ENCODE data around the gene GCHFR.

GCHFR gene

DNA sequence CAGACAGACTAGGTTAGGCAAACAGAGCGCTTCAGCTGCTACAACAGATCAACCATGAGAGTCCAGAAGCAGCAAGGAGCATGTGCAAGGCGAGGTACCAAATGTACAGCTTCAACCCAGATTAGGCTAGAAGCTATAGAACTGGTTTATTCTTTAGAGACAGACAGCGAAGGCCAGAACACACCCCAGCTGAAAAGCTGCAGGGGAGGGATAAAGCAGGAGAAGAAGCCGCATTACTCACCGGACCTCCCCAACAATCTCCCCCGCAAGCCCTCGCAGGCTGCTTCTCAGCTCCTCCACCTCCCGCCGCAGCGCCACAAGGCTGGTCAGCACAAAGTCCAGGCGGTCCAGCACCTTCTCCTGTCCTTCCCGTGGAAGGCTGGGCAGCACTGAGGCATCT, 12.1 kb upstream of the GCHFR start:
- TF ChIP-seq CTCF (IDR thresholded peaks at IDR 0.05; ENCODE audit: low read depth, low read length, missing control alignments): no peak
- no peak overlapping the region for H3K4me3 ChIP-seq (replicated peaks; ENCODE audit: low read depth, low read length)
- DNase-seq (ENCODE audit: extremely low read depth, low read depth): no peak

DNA sequence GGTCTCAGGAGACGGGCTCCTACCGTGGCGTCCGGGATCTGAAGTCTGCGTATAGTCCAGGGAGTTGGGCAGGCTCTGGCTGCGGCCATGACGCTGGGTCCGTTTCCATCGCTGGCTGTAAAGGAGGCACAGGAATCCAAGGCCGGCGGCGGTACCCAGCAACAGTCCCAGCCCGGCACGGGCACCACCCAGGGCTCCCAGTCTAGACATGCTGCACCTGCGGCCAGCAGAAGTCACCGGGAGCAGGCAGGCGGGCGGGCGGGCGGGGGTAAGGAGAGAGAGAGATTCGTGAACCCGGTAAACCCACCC, 9.3 kb upstream of the GCHFR start:
- no peak for DNase-seq (ENCODE audit: extremely low read depth, low read depth)
- no peak for TF ChIP-seq CTCF (IDR thresholded peaks at IDR 0.05; ENCODE audit: low read depth, low read length, missing control alignments)
- peak overlapping the region; percentile 92 for H3K4me3 ChIP-seq (replicated peaks; ENCODE audit: low read depth, low read length)

GRCh38 chr15:40754883-40755811, 8.7 kb upstream of the GCHFR start, which contains the start of gene RMDN3:
TSS of gene RMDN3 (minus strand) at chr15:40755254. CDS start at chr15:40754783, 471 bp downstream.
- TF ChIP-seq CTCF (IDR thresholded peaks at IDR 0.05; ENCODE audit: low read depth, low read length, missing control alignments): no peak
- no peak for DNase-seq (ENCODE audit: extremely low read depth, low read depth)
- peak within 1 kb of the TSS; percentile 92 for H3K4me3 ChIP-seq (replicated peaks; ENCODE audit: low read depth, low read length)

GRCh38 chr15:40755812-40756208, 8.1 kb upstream of the GCHFR start:
- DNase-seq (ENCODE audit: extremely low read depth, low read depth): no peak
- no peak for TF ChIP-seq CTCF (IDR thresholded peaks at IDR 0.05; ENCODE audit: low read depth, low read length, missing control alignments)
- peak overlapping the region; percentile 92 for H3K4me3 ChIP-seq (replicated peaks; ENCODE audit: low read depth, low read length)

GRCh38 chr15:40756938-40757337, 6.9 kb upstream of the GCHFR start:
- no peak for DNase-seq (ENCODE audit: extremely low read depth, low read depth)
- no peak for TF ChIP-seq CTCF (IDR thresholded peaks at IDR 0.05; ENCODE audit: low read depth, low read length, missing control alignments)

GRCh38 chr15:40759961-40760360, 3.9 kb upstream of the GCHFR start:
- no peak overlapping the region for H3K4me3 ChIP-seq (replicated peaks; ENCODE audit: low read depth, low read length)
- TF ChIP-seq CTCF (IDR thresholded peaks at IDR 0.05; ENCODE audit: low read depth, low read length, missing control alignments): no peak
- DNase-seq (ENCODE audit: extremely low read depth, low read depth): no peak

More at GRCh38 chr15:40756938-40757337, 6.9 kb upstream of the GCHFR start:
- H3K4me3 ChIP-seq (replicated peaks; ENCODE audit: low read depth, low read length): no peak overlapping the region

Data from HFF-Myc (cell line).